ENCODE data around the gene ATP10B. TPM values are rescaled to one million over a fixed set of nuclear protein-coding genes. Genes with fewer than 3 reads are reported as not detected.
A peak's percentile ranks its signal among the peaks of the same experiment; 100 is the strongest.

The ATP10B gene
- total RNA-seq, 4 donors from 2014 or later: 116 to 298 (median 150) TPM

GRCh38 chr5:160628619-160628968, 223.4 kb downstream of the ATP10B start:
- H3K36me3 ChIP-seq: peaks cover 0 to 4% (median 0%) of the 10 kb centered on the region in 4 donors
- WGBS, 2 donors (ENCODE audit: low coverage in 1 of 2): 0 to 40% methylated on average over 1 of the region's 1 CpG
- H3K4me1 ChIP-seq: peaks cover 0 to 39% (median 22%) of the 10 kb centered on the region in 4 donors
- H3K27me3 ChIP-seq: peaks cover 3% of the 10 kb centered on the region
- H3K9me3 ChIP-seq: no peaks in the 10 kb centered on the region
- in situ Hi-C loops (cut with MboI; ENCODE audit: low pct_ligation_motif_present in 1 of 4, low pct_unique_long_range_greater_than_20kb in 1 of 4, low sequenced_read_pairs in 3 of 4): no loop called here
- DNase-seq: no peak
- intact Hi-C loops (cut with DNase I; ENCODE audit: low total_unique reads): no loop called here
- peak overlapping the region; percentile 57 to 68 (median 64) for H3K27ac ChIP-seq
- no peak overlapping the region for H3K4me3 ChIP-seq
- TF ChIP-seq POLR2AphosphoS5 (IDR thresholded peaks at IDR 0.05): no peak
- TF ChIP-seq EP300 (IDR thresholded peaks at IDR 0.05; ENCODE audit: low read depth): no peak
- no peak for TF ChIP-seq POLR2A (IDR thresholded peaks at IDR 0.05)
- TF ChIP-seq CTCF (IDR thresholded peaks at IDR 0.05): no peak

DNA sequence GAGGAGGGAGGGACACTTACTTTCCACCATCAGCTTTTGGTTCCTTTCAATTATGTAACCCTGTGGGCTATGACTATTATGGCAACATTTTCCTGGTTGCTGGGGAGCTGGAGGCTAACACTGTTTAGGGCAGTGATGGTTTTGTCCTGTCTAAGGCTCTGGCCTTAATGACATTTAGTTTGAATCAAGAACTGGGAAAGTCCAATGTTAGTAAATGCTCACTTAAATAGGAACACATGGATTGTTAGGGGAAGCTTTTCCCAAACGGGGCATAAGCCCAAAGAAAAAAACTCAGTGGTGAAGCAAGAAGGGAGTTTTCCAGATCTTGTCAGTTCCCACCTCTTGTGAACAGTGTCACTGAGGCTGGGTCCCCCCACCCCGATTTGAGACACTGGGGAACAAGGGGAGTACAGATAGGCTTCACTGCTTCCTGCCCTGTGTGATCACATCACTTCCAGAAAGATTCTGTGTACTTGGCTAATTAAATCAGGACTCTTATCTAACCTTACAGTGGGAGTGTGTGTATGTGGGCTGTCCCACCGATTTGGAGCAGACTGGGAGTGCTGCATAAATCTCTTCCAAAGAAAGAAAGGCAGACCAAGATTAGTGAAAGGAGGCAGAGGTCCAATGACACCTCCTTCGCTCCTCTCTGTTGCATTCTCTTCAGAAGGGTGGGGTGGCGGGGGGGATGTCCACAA, 223.9 kb downstream of the ATP10B start:
- peaks cover 0 to 4% (median 0%) of the 10 kb centered on the region in 4 donors for H3K36me3 ChIP-seq
- H3K4me1 ChIP-seq: peaks cover 0 to 39% (median 22%) of the 10 kb centered on the region in 4 donors
- in situ Hi-C loops (cut with MboI; ENCODE audit: low pct_ligation_motif_present in 1 of 4, low pct_unique_long_range_greater_than_20kb in 1 of 4, low sequenced_read_pairs in 3 of 4): no loop called here

GRCh38 chr5:160626322-160626721, 225.7 kb downstream of the ATP10B start:
- WGBS, 2 donors (ENCODE audit: low coverage in 1 of 2): 56 to 70% methylated on average over 2 to 7 of the region's 7 CpGs

More for the DNA sequence above, 223.9 kb downstream of the ATP10B start:
- H3K27ac ChIP-seq: peak overlapping the region; percentile 57 to 68 (median 64)
- H3K9me3 ChIP-seq: no peaks in the 10 kb centered on the region
- 30 to 32% methylated on average over 3 to 5 of the region's 5 CpGs for WGBS, 2 donors (ENCODE audit: low coverage in 1 of 2)
- peaks cover 3% of the 10 kb centered on the region for H3K27me3 ChIP-seq
- intact Hi-C loops (cut with DNase I; ENCODE audit: low total_unique reads): no loop called here
- H3K4me3 ChIP-seq: no peak overlapping the region
- DNase-seq: no peak
- no peak for TF ChIP-seq CTCF (IDR thresholded peaks at IDR 0.05)
- TF ChIP-seq POLR2A (IDR thresholded peaks at IDR 0.05): no peak
- TF ChIP-seq EP300 (IDR thresholded peaks at IDR 0.05; ENCODE audit: low read depth): no peak
- no peak for TF ChIP-seq POLR2AphosphoS5 (IDR thresholded peaks at IDR 0.05)

More at GRCh38 chr5:160626322-160626721, 225.7 kb downstream of the ATP10B start:
- Histone ChIP-seq H3K4me1 (peaks cover 0 to 39% (median 22%) of the 10 kb centered on the region in 4 donors), H3K9me3 (no peaks in the 10 kb centered on the region), H3K27ac (peak overlapping the region in 1 of 4 donors; percentile 12), H3K27me3 (peaks cover 3% of the 10 kb centered on the region), H3K4me3 (no peak overlapping the region), H3K36me3 (peaks cover 0 to 3% (median 0%) of the 10 kb centered on the region in 4 donors)
- DNase-seq: no peak
- in situ Hi-C loops (cut with MboI; ENCODE audit: low pct_ligation_motif_present in 1 of 4, low pct_unique_long_range_greater_than_20kb in 1 of 4, low sequenced_read_pairs in 3 of 4) (no loop called here), intact Hi-C loops (cut with DNase I; ENCODE audit: low total_unique reads) (no loop called here)
- TF ChIP-seq POLR2A (IDR thresholded peaks at IDR 0.05): no peak
- TF ChIP-seq EP300 (IDR thresholded peaks at IDR 0.05; ENCODE audit: low read depth): no peak
- no peak for TF ChIP-seq CTCF (IDR thresholded peaks at IDR 0.05)
- TF ChIP-seq POLR2AphosphoS5 (IDR thresholded peaks at IDR 0.05): no peak

All from transverse colon (tissue), 4 donors.